HG02678 (cell line): ENCODE data around the gene USP13.
"Not testable (repeated sequence)": the region's sequence is repeated elsewhere in the genome, so short reads cannot be mapped to it uniquely, and the experiment has no call there.

ENCODE experiments used
- ATAC-seq: cut with Tn5 transposase; IDR thresholded peaks from one replicate; pipeline ENCODE4 v1.9.1; 2021; ENCODE audit warnings: mild to moderate bottlenecking, moderate library complexity; ENCODE audit not compliant: unreplicated experiment

Gene USP13

GRCh38 chr3:179652447-179653095 is at the start of gene USP13:
TSS of gene USP13 (plus strand) at chr3:179653040. CDS start at chr3:179653226, 186 bp downstream.
- ATAC-seq: peak; percentile 66

GRCh38 chr3:179603321-179603720 is 49.5 kb upstream of the USP13 start:
- ATAC-seq: no peak

- ATAC-seq: no peak
Observed at GRCh38 chr3:179603831-179604230, 49.0 kb upstream of the USP13 start.

GRCh38 chr3:179604321-179605078 is 48.3 kb upstream of the USP13 start, which contains the start of the genes MRPL47 and NDUFB5:
TSS of gene MRPL47 (minus strand) at chr3:179604638. CDS start at chr3:179604624, 14 bp downstream.
TSS of gene NDUFB5 (plus strand) at chr3:179604794. CDS start at chr3:179604816, 22 bp downstream.
- peak; percentile 97 for ATAC-seq

GRCh38 chr3:179606534-179607085 is 46.2 kb upstream of the USP13 start:
- ATAC-seq: no peak

- peak; percentile 49 for ATAC-seq
Observed at GRCh38 chr3:179608931-179609720, 43.7 kb upstream of the USP13 start.

GRCh38 chr3:179610066-179610465 is 42.8 kb upstream of the USP13 start:
- no peak for ATAC-seq

GRCh38 chr3:179613807-179614206 is 39.0 kb upstream of the USP13 start:
- ATAC-seq: no peak

GRCh38 chr3:179615458-179616173 is 37.2 kb upstream of the USP13 start:
- ATAC-seq: no peak

- ATAC-seq: no peak
Observed at GRCh38 chr3:179622023-179622422, 30.8 kb upstream of the USP13 start.

- no peak for ATAC-seq
Observed at GRCh38 chr3:179624451-179624850, 28.4 kb upstream of the USP13 start.

GRCh38 chr3:179630753-179631451 is 21.9 kb upstream of the USP13 start:
- ATAC-seq: no peak

- ATAC-seq: no peak
Observed at GRCh38 chr3:179640469-179640868, 12.4 kb upstream of the USP13 start.

- no peak for ATAC-seq
Observed at GRCh38 chr3:179642871-179643270, 10.0 kb upstream of the USP13 start.

GRCh38 chr3:179643837-179644236 is 9.0 kb upstream of the USP13 start:
- not testable (repeated sequence) for ATAC-seq

GRCh38 chr3:179646177-179646576 is 6.7 kb upstream of the USP13 start:
- no peak for ATAC-seq

GRCh38 chr3:179651687-179652446 is 973 bp upstream of the USP13 start:
- ATAC-seq: no peak

- ATAC-seq: peak; percentile 62
Observed at GRCh38 chr3:179653096-179653797, 407 bp downstream of the USP13 start.
